Activated T-helper 1 cell treated with anti-CD3 and anti-CD28 coated beads, Interleukin-2, amount 50 U/mL, for 16 hours (primary cell): ENCODE measurements around the gene TNNC1.

ENCODE experiments used
- DNase-seq, 2 donors: peaks; one replicate each; pipeline ENCODE4 v3.0.0-alpha.2; 2020; ENCODE audit warnings: low read depth in 1 of 2, low spot score in 1 of 2

TNNC1 gene

GRCh38 chr3:52484680-52485461 is 31.0 kb upstream of the TNNC1 start:
- no peak for DNase-seq

GRCh38 chr3:52483577-52484381 is 29.9 kb upstream of the TNNC1 start:
- DNase-seq = no peak

- no peak for DNase-seq
Observed at GRCh38 chr3:52483081-52483480, 29.2 kb upstream of the TNNC1 start.

GRCh38 chr3:52481819-52482521 is 28.1 kb upstream of the TNNC1 start:
- DNase-seq = no peak

GRCh38 chr3:52480768-52481715 is 27.2 kb upstream of the TNNC1 start:
- no peak for DNase-seq

GRCh38 chr3:52479877-52480575 is 26.2 kb upstream of the TNNC1 start:
- no peak for DNase-seq

- DNase-seq = no peak
Observed at GRCh38 chr3:52479037-52479876, 25.4 kb upstream of the TNNC1 start.

- no peak for DNase-seq
Observed at GRCh38 chr3:52477796-52478095, 23.9 kb upstream of the TNNC1 start.

GRCh38 chr3:52477076-52477795 is 23.4 kb upstream of the TNNC1 start:
- DNase-seq = no peak

- DNase-seq = no peak
Observed at GRCh38 chr3:52473026-52473425, 19.2 kb upstream of the TNNC1 start.

GRCh38 chr3:52472239-52473000 is 18.6 kb upstream of the TNNC1 start:
- no peak for DNase-seq

- no peak for DNase-seq
Observed at GRCh38 chr3:52471371-52472238, 17.8 kb upstream of the TNNC1 start.

- DNase-seq = no peak
Observed at GRCh38 chr3:52470920-52471319, 17.1 kb upstream of the TNNC1 start.

- no peak for DNase-seq
Observed at GRCh38 chr3:52469001-52469400, 15.2 kb upstream of the TNNC1 start.

- DNase-seq = no peak
Observed at GRCh38 chr3:52468336-52468735, 14.5 kb upstream of the TNNC1 start.

GRCh38 chr3:52463416-52463815 is 9.6 kb upstream of the TNNC1 start:
- no peak for DNase-seq

- no peak for DNase-seq
Observed at GRCh38 chr3:52461874-52462273, 8.0 kb upstream of the TNNC1 start.
